NCI-H524 (cell line): ENCODE results near the gene DNAH5.
"Not testable (repeated sequence)": the region's sequence is repeated elsewhere in the genome, so short reads cannot be mapped to it uniquely, and the experiment has no call there.

Source experiments
- DNase-seq, 2 experiments: peaks; one replicate each; lab custom pipeline; 2025; lab: John Stamatoyannopoulos, UW

Gene DNAH5

GRCh38 chr5:13944560-13945199, at the start of gene DNAH5:
Gene DNAH5, minus strand, starts transcription at chr5:13944688. Its CDS starts 250 bp downstream, at chr5:13944438.
- DNase-seq: no peak

GRCh38 chr5:13993926-13994325, 49.4 kb upstream of the DNAH5 start:
- no peak for DNase-seq

GRCh38 chr5:13992795-13993194, 48.3 kb upstream of the DNAH5 start:
- DNase-seq: no peak

GRCh38 chr5:13991365-13991764, 46.9 kb upstream of the DNAH5 start:
- no peak for DNase-seq

GRCh38 chr5:13990896-13991295, 46.4 kb upstream of the DNAH5 start:
- DNase-seq: no peak

GRCh38 chr5:13989832-13990231, 45.3 kb upstream of the DNAH5 start:
- no peak for DNase-seq

GRCh38 chr5:13987843-13988464, 43.5 kb upstream of the DNAH5 start:
- DNase-seq: peak; percentile 76 to 81

GRCh38 chr5:13985731-13986418, 41.4 kb upstream of the DNAH5 start:
- DNase-seq: no peak

GRCh38 chr5:13984888-13985287, 40.4 kb upstream of the DNAH5 start:
- DNase-seq: not testable (repeated sequence)

GRCh38 chr5:13976867-13977830, 32.7 kb upstream of the DNAH5 start:
- DNase-seq: peak; percentile 45 to 72

GRCh38 chr5:13976223-13976622, 31.7 kb upstream of the DNAH5 start:
- no peak for DNase-seq

- no peak for DNase-seq
These were observed 30.8 kb upstream of the DNAH5 start for GRCh38 chr5:13975246-13975645.

- DNase-seq: no peak
These were observed 29.2 kb upstream of the DNAH5 start for GRCh38 chr5:13973724-13974123.

- no peak for DNase-seq
These were observed 27.5 kb upstream of the DNAH5 start for GRCh38 chr5:13972029-13972428.

- peak; percentile 55 to 88 for DNase-seq
These were observed 12.7 kb upstream of the DNAH5 start for GRCh38 chr5:13957032-13957645.

GRCh38 chr5:13956471-13956870, 12.0 kb upstream of the DNAH5 start:
- DNase-seq: no peak

- DNase-seq: no peak
These were observed 11.4 kb upstream of the DNAH5 start for GRCh38 chr5:13955896-13956295.

- DNase-seq: no peak
These were observed 1.6 kb upstream of the DNAH5 start for GRCh38 chr5:13946111-13946510.

- DNase-seq: no peak
These were observed 783 bp upstream of the DNAH5 start for GRCh38 chr5:13945271-13945670.

- no peak for DNase-seq
These were observed 812 bp downstream of the DNAH5 start for GRCh38 chr5:13943676-13944075.

GRCh38 chr5:13941468-13941867, 3.0 kb downstream of the DNAH5 start:
- DNase-seq: no peak

- peak; percentile 99 for DNase-seq
These were observed 4.8 kb downstream of the DNAH5 start for GRCh38 chr5:13939638-13940037.
